ENCODE results near the gene FAM120A. TPM values are rescaled to one million over a fixed set of nuclear protein-coding genes. Genes with fewer than 3 reads are reported as not detected.
A peak's percentile ranks its signal among the peaks of the same experiment; 100 is the strongest.

The FAM120A gene
- total RNA-seq, 1 donor: 185 TPM

DNA sequence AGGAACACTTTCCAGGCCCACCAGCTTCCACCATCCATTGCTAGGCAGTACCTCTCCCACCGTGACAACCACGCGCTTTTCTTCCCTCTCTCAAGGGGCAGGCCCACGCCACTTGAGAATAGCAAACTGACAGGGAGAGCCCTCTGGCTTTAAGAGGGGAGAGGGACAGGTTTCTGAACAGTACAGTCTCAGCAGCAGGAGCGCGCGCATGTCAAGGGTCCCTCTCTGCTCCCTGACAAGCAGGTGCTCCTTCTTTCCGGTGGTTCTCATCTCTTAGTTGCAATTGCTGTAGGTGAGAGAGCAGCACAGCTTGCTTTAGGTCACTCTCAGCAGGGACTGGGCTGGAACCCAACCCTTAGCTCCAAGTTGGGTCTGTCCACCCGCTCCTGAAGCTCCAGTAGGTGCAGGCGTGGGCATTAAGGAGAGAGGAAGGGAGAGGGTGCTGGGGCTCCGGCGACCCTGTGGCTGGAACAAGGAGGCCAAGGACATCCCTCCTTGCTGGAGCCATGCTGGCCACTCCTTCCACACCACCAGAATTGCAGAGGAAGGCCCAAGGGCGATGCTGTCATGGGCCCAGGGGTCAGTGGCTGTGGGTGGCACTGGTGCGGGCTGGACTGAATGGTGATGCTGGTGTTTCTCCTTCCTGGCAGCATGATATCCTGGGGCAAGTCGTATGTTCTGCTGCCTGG lies 115.9 kb downstream of the FAM120A start:
- peak overlapping the region; percentile 72 for H3K4me3 ChIP-seq (ENCODE audit: low read depth, low read length)
- TF ChIP-seq, protein P1, sequence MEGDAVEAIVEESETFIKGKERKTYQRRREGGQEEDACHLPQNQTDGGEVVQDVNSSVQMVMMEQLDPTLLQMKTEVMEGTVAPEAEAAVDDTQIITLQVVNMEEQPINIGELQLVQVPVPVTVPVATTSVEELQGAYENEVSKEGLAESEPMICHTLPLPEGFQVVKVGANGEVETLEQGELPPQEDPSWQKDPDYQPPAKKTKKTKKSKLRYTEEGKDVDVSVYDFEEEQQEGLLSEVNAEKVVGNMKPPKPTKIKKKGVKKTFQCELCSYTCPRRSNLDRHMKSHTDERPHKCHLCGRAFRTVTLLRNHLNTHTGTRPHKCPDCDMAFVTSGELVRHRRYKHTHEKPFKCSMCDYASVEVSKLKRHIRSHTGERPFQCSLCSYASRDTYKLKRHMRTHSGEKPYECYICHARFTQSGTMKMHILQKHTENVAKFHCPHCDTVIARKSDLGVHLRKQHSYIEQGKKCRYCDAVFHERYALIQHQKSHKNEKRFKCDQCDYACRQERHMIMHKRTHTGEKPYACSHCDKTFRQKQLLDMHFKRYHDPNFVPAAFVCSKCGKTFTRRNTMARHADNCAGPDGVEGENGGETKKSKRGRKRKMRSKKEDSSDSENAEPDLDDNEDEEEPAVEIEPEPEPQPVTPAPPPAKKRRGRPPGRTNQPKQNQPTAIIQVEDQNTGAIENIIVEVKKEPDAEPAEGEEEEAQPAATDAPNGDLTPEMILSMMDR (IDR thresholded peaks at IDR 0.05; ENCODE audit: insufficient read depth, low read depth, low read length): no peak
- DNase-seq (ENCODE audit: low read depth): no peak

DNA sequence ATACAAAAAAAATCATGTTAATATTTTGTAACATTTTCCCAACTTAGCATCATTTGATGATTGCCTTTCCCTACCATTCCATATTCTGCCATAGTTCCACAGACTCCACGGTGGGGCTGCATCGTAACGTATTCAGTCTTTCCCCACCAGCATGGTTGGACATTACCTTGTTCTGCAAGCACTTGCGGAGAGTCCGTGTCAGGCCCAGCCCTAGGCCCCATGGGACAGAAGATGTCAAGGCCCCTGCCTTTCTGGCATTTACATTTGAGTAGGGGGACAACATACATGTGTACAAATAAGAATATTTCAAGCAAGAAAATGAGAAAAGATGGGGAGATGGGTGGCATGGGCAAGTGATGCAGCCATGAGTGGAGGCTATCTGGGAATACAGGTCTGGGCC lies 116.7 kb downstream of the FAM120A start:
- DNase-seq (ENCODE audit: low read depth): no peak
- no peak overlapping the region for H3K4me3 ChIP-seq (ENCODE audit: low read depth, low read length)
- TF ChIP-seq, protein P1 (IDR thresholded peaks at IDR 0.05; ENCODE audit: insufficient read depth, low read depth, low read length): no peak

DNA sequence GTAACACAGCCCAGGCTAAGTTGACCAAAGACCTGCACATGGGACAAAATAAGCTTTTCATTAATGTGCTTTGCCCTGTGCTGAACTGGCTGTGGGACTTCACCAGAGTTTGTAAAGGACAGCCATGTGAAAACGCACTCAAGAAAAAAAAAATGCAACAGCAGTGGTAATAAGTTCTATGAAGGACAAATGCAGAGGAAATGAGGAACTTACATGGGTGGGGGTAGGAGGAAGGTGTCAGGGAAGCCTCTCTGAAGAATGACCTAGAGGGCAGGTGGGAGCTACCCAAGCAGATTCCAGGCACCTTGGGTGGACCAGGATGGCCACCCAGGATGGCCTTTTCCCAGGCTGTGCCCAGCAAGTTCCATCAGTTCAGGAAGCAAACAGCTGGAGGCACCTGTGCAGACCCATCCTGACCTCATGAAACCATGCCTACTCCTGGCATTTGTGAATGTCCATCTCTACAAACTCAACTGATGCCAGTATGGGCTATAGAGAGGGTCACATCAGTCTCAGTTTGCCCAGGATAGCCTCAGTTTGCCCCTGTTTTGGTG lies 118.2 kb downstream of the FAM120A start:
- TF ChIP-seq, protein P1 (IDR thresholded peaks at IDR 0.05; ENCODE audit: insufficient read depth, low read depth, low read length): no peak
- no peak for DNase-seq (ENCODE audit: low read depth)
- no peak overlapping the region for H3K4me3 ChIP-seq (ENCODE audit: low read depth, low read length)

DNA sequence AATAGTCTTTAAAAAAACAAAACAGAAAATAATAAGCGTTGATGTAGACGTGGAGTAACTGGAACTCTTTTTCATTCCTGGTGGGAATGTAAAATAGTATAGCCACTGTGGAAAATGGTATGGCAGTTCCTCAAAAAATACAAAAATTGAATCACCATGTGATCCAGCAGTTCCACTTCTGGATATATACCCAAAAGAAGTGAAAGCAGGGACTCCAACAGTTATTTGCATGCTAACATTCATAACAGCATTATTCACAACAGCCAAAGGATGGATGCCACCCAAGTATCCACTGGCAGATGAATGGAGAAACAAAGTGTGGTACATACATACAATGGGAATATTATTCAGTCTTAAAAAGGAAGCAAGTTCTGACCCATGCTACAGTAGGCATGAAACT lies 120.7 kb downstream of the FAM120A start:
- TF ChIP-seq, protein P1 (IDR thresholded peaks at IDR 0.05; ENCODE audit: insufficient read depth, low read depth, low read length): no peak
- no peak for DNase-seq (ENCODE audit: low read depth)
- H3K4me3 ChIP-seq (ENCODE audit: low read depth, low read length): no peak overlapping the region

DNA sequence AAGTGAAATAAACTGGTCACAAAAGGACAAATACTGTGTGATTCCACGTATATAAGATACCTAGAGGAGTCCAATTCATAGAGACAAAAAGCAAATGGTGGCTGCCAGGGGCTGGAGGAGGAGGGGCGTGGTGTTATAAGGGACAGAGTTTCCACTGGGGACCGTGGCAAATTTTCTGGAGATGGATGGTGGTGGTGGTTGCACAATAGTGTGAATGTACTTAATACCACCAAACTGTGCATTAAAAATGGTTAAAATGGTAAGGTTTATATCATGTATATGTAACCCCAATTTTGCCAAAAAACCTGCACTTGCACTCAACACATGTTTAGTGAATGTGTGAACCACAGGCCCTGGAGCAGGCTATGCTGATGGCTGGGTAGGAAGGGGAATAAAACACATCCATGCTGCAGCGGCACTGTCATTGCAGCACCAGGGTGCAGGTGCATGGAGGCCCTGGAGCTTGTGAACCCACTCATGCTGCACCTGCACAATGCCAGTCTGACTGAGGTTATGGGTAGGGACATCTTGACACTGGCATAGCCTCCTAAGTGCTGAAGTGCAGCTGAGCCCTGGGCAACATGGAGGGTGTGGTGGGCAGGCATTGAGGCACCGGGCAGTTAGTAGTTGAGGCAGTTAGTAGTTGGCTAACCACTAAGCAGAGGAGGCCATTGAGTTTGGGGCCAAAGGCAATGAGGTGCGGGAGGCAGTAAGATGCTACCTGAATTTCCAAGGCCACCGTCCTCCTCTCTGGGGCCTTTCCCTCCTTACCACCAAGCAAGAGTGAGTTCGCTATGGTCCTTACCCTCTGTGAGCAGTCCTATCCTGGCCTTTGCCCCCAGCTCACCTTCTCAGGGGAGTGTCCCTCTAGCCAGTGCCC lies 121.4 kb downstream of the FAM120A start:
- DNase-seq (ENCODE audit: low read depth): no peak
- no peak overlapping the region for H3K4me3 ChIP-seq (ENCODE audit: low read depth, low read length)
- TF ChIP-seq, protein P1 (IDR thresholded peaks at IDR 0.05; ENCODE audit: insufficient read depth, low read depth, low read length): no peak

DNA sequence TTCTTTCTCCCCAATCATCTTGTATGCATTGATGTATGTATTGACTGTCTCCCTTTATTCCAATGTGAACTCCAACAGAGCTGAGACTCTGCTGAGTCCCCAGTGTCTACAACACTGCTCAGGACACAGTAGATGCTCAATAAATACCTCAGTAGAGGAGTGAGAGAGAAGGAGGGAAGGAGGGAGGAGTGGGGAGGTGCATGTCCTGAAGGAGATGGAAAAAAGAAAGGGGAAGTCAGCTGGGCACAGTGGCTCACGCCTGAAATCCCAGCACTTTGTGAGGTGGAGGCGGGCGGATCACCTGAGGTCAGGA lies 122.0 kb downstream of the FAM120A start:
- H3K4me3 ChIP-seq (ENCODE audit: low read depth, low read length): no peak overlapping the region
- DNase-seq (ENCODE audit: low read depth): no peak
- TF ChIP-seq, protein P1 (IDR thresholded peaks at IDR 0.05; ENCODE audit: insufficient read depth, low read depth, low read length): no peak

Measured in fibroblast of villous mesenchyme (primary cell).